Measurements from ENCODE around the gene HADHA. TPM values are rescaled to one million over a fixed set of nuclear protein-coding genes. Genes with fewer than 3 reads are reported as not detected.

HADHA gene
- total and polyA plus RNA-seq, 4 donors: 76.0 to 109 (median 89.1) TPM

GRCh38 chr2:26177122-26177521, 67.3 kb downstream of the HADHA start:
- ATAC-seq (ENCODE audit: low FRiP score) (no peak), DNase-seq (no peak)
- H3K9me3 ChIP-seq (ENCODE audit: control insufficient read depth, low read length): no peaks in the 10 kb centered on the region
- intact Hi-C loops (cut with DNase I): no loop called here
- no peaks in the 10 kb centered on the region for H3K4me1 ChIP-seq (ENCODE audit: control insufficient read depth in 1 of 2, insufficient read depth in 2 of 2, low read length in 2 of 2)
- H3K27ac ChIP-seq (ENCODE audit: low read depth in 1 of 2, low read length in 2 of 2): no peak overlapping the region
- no peak overlapping the region for H3K4me3 ChIP-seq (ENCODE audit: low read length in 2 of 2)
- H3K36me3 ChIP-seq (ENCODE audit: control insufficient read depth in 1 of 2, insufficient read depth in 2 of 2, low read length in 1 of 2): no peaks in the 10 kb centered on the region
- 96 to 98% methylated on average over 7 of the region's 7 CpGs for WGBS, 2 donors
- H3K27me3 ChIP-seq (ENCODE audit: control insufficient read depth in 1 of 2, insufficient read depth in 2 of 2, low read length in 1 of 2): no peaks in the 10 kb centered on the region

- 89% methylated on average over 11 of the region's 11 CpGs for WGBS, 2 donors
- DNase-seq (no peak), ATAC-seq (ENCODE audit: low FRiP score) (no peak)
- H3K36me3 ChIP-seq (ENCODE audit: control insufficient read depth in 1 of 2, insufficient read depth in 2 of 2, low read length in 1 of 2): no peaks in the 10 kb centered on the region
- intact Hi-C loops (cut with DNase I): no loop called here
- H3K9me3 ChIP-seq (ENCODE audit: control insufficient read depth, low read length): no peaks in the 10 kb centered on the region
- H3K27ac ChIP-seq (ENCODE audit: low read depth in 1 of 2, low read length in 2 of 2): no peak overlapping the region
- no peak overlapping the region for H3K4me3 ChIP-seq (ENCODE audit: low read length in 2 of 2)
- H3K27me3 ChIP-seq (ENCODE audit: control insufficient read depth in 1 of 2, insufficient read depth in 2 of 2, low read length in 1 of 2): no peaks in the 10 kb centered on the region
- H3K4me1 ChIP-seq (ENCODE audit: control insufficient read depth in 1 of 2, insufficient read depth in 2 of 2, low read length in 2 of 2): no peaks in the 10 kb centered on the region
These were observed 68.2 kb downstream of the HADHA start for GRCh38 chr2:26176279-26176615.

DNA sequence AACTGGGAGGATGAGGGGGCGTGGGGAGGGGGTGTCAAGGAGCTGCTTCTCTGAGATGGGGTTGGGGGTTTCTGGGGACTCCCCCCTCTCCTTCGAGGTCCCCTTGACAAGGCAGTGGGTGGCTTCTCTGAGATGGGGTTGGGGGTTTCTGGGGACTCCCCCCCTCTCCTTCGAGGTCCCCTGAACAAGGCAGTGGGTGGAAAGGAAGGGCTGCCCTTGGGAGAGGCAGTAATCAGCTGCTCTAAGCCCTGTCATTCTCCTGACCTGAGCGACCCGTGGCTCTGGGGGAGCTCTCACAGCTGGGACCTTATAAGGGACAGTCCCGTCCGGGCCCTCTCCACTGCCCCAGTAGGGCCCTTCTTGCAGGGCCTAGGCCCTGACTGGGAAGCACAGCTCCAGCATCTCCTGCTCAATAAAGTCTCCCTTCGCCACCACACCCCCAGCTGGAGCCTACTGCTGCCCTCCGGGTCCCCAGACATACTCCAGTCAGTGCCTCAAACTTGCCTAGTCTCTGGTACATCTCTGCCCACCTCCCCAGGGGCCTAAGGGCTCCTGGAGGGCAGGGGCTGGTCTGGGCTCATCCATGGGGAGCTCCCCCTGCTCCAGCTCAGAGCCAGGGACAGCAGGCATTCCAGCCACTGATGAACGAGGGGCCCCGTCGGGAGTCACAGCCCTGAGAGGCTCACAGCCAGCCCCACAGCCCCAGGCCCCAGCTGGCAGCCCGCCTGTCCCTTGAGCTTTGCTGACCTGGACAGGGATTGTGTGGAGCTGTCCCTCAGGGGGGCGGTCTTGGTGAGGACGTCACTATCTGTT, 68.8 kb downstream of the HADHA start:
- intact Hi-C loops (cut with DNase I): no loop called here
- ATAC-seq (ENCODE audit: low FRiP score) (no peak), DNase-seq (no peak)

GRCh38 chr2:26174691-26175465, 69.6 kb downstream of the HADHA start:
- 79 to 84% methylated on average over 10 of the region's 10 CpGs for WGBS, 2 donors
- H3K9me3 ChIP-seq (ENCODE audit: control insufficient read depth, low read length): no peaks in the 10 kb centered on the region
- DNase-seq (no peak), ATAC-seq (ENCODE audit: low FRiP score) (no peak)
- H3K27me3 ChIP-seq (ENCODE audit: control insufficient read depth in 1 of 2, insufficient read depth in 2 of 2, low read length in 1 of 2): no peaks in the 10 kb centered on the region
- H3K4me1 ChIP-seq (ENCODE audit: control insufficient read depth in 1 of 2, insufficient read depth in 2 of 2, low read length in 2 of 2): no peaks in the 10 kb centered on the region
- no peak overlapping the region for H3K27ac ChIP-seq (ENCODE audit: low read depth in 1 of 2, low read length in 2 of 2)
- H3K36me3 ChIP-seq (ENCODE audit: control insufficient read depth in 1 of 2, insufficient read depth in 2 of 2, low read length in 1 of 2): no peaks in the 10 kb centered on the region
- H3K4me3 ChIP-seq (ENCODE audit: low read length in 2 of 2): no peak overlapping the region
- intact Hi-C loops (cut with DNase I): no loop called here

More for the DNA sequence above, 68.8 kb downstream of the HADHA start:
- no peaks in the 10 kb centered on the region for H3K9me3 ChIP-seq (ENCODE audit: control insufficient read depth, low read length)
- H3K27ac ChIP-seq (ENCODE audit: low read depth in 1 of 2, low read length in 2 of 2): no peak overlapping the region
- no peaks in the 10 kb centered on the region for H3K27me3 ChIP-seq (ENCODE audit: control insufficient read depth in 1 of 2, insufficient read depth in 2 of 2, low read length in 1 of 2)
- H3K36me3 ChIP-seq (ENCODE audit: control insufficient read depth in 1 of 2, insufficient read depth in 2 of 2, low read length in 1 of 2): no peaks in the 10 kb centered on the region
- 82% methylated on average over 15 of the region's 15 CpGs for WGBS, 2 donors
- H3K4me1 ChIP-seq (ENCODE audit: control insufficient read depth in 1 of 2, insufficient read depth in 2 of 2, low read length in 2 of 2): no peaks in the 10 kb centered on the region
- no peak overlapping the region for H3K4me3 ChIP-seq (ENCODE audit: low read length in 2 of 2)

- no peaks in the 10 kb centered on the region for H3K36me3 ChIP-seq (ENCODE audit: control insufficient read depth in 1 of 2, insufficient read depth in 2 of 2, low read length in 1 of 2)
- no peaks in the 10 kb centered on the region for H3K27me3 ChIP-seq (ENCODE audit: control insufficient read depth in 1 of 2, insufficient read depth in 2 of 2, low read length in 1 of 2)
- intact Hi-C loops (cut with DNase I): no loop called here
- no peak for ATAC-seq (ENCODE audit: low FRiP score)
- WGBS, 2 donors: 15 to 21% methylated on average over 41 to 46 of the region's 46 CpGs
- DNase-seq: no peak
- H3K9me3 ChIP-seq (ENCODE audit: control insufficient read depth, low read length): no peaks in the 10 kb centered on the region
- H3K4me1 ChIP-seq (ENCODE audit: control insufficient read depth in 1 of 2, insufficient read depth in 2 of 2, low read length in 2 of 2): no peaks in the 10 kb centered on the region
- H3K27ac ChIP-seq (ENCODE audit: low read depth in 1 of 2, low read length in 2 of 2): no peak overlapping the region
- peak overlapping the region in 1 of 2 donors; percentile 41 for H3K4me3 ChIP-seq (ENCODE audit: low read length in 2 of 2)
These were observed 70.5 kb downstream of the HADHA start for GRCh38 chr2:26173776-26174482.

GRCh38 chr2:26172871-26173775, 71.3 kb downstream of the HADHA start, which contains the start of gene GAREM2:
Gene GAREM2, plus strand, starts transcription at chr2:26173088. Its CDS starts 133 bp downstream, at chr2:26173221.
- Histone ChIP-seq H3K27me3 (ENCODE audit: control insufficient read depth in 1 of 2, insufficient read depth in 2 of 2, low read length in 1 of 2) (no peaks in the 10 kb centered on the region), H3K27ac (ENCODE audit: low read depth in 1 of 2, low read length in 2 of 2) (no peak within 1 kb of the TSS), H3K36me3 (ENCODE audit: control insufficient read depth in 1 of 2, insufficient read depth in 2 of 2, low read length in 1 of 2) (no peaks in the 10 kb centered on the region), H3K4me3 (ENCODE audit: low read length in 2 of 2) (peak within 1 kb of the TSS; percentile 21 to 41), H3K4me1 (ENCODE audit: control insufficient read depth in 1 of 2, insufficient read depth in 2 of 2, low read length in 2 of 2) (no peaks in the 10 kb centered on the region), H3K9me3 (ENCODE audit: control insufficient read depth, low read length) (no peaks in the 10 kb centered on the region)
- ATAC-seq (ENCODE audit: low FRiP score): no peak
- 1 to 2% methylated on average over 27 to 98 of the region's 102 CpGs for WGBS, 2 donors
- intact Hi-C loops (cut with DNase I): no loop called here
- DNase-seq: no peak

DNA sequence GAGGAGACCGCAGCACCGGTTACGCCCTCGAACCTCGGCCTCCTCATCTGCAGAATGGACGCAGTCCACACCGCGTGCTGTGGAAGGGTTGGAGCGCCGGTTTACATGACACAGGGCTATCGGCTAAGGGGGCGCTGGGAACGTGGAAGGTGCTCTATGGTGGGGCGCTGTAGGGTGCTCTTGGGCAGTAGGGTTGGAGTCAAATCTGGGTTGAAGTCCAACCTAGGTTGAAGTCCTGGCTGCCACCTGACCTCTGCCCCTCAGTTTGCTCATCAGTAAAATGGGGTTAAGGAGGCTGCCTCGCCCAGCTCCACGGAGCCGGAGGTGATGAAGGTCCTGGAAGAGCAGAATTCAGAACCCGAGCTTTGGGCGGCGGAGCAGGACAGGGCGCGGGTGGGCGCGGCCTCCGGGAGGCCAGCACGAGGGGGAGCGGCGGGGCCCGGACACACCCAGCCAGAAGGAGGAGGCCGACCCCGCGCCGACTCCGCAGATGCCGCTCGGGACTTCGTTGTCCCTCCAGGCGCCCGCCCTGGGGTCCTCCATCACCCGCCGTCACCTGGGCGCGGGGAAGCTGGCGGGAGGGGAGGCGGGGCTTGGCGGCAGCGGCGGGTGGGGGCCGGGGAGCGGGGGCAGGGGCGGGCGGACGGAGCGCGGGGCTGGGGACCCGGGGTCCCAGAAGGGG, 72.1 kb downstream of the HADHA start:
- 19 to 44% methylated on average over 21 to 56 of the region's 56 CpGs for WGBS, 2 donors

More for the DNA sequence above, 72.1 kb downstream of the HADHA start:
- Histone ChIP-seq H3K27me3 (ENCODE audit: control insufficient read depth in 1 of 2, insufficient read depth in 2 of 2, low read length in 1 of 2) (no peaks in the 10 kb centered on the region), H3K36me3 (ENCODE audit: control insufficient read depth in 1 of 2, insufficient read depth in 2 of 2, low read length in 1 of 2) (no peaks in the 10 kb centered on the region), H3K4me3 (ENCODE audit: low read length in 2 of 2) (peak overlapping the region; percentile 21 to 41), H3K27ac (ENCODE audit: low read depth in 1 of 2, low read length in 2 of 2) (no peak overlapping the region), H3K9me3 (ENCODE audit: control insufficient read depth, low read length) (no peaks in the 10 kb centered on the region), H3K4me1 (ENCODE audit: control insufficient read depth in 1 of 2, insufficient read depth in 2 of 2, low read length in 2 of 2) (no peaks in the 10 kb centered on the region)
- intact Hi-C loops (cut with DNase I): no loop called here
- DNase-seq (no peak), ATAC-seq (ENCODE audit: low FRiP score) (no peak)
